H9 (cell line): ENCODE data around the gene SLC35E4. TPM values are rescaled to one million over a fixed set of nuclear protein-coding genes. Genes with fewer than 3 reads are reported as not detected.

Experiments used
- DNase-seq: peaks from one replicate; pipeline ENCODE4 v3.0.0-alpha.2; 2017
- H2AFZ ChIP-seq: one replicate; pipeline ENCODE4 v1.6.1; 2013; ENCODE audit warnings: mild to moderate bottlenecking, low read length, control low read depth, moderate library complexity
- H2AK5ac ChIP-seq: 2 replicates; pipeline ENCODE4 v1.6.1; 2013; ENCODE audit warnings: low read length, control low read depth, mixed read lengths; ENCODE audit not compliant: insufficient read length
- H2BK120ac ChIP-seq: one replicate; pipeline ENCODE4 v1.6.1; 2013; ENCODE audit warnings: low read depth, mild to moderate bottlenecking, low read length, control low read depth, inconsistent platforms; ENCODE audit not compliant: poor library complexity, severe bottlenecking
- H2BK12ac ChIP-seq: 2 replicates; pipeline ENCODE4 v1.6.1; 2013; ENCODE audit warnings: low read length, control low read depth, mixed read lengths, low read depth; ENCODE audit not compliant: insufficient read length
- H2BK15ac ChIP-seq: 2 replicates; pipeline ENCODE4 v1.6.1; 2013; ENCODE audit warnings: low read depth, low read length, control low read depth
- H2BK20ac ChIP-seq: one replicate; pipeline ENCODE4 v1.6.1; 2013; ENCODE audit warnings: low read depth, mild to moderate bottlenecking, low read length, control low read depth, inconsistent platforms; ENCODE audit not compliant: poor library complexity, severe bottlenecking
- H2BK5ac ChIP-seq: 2 replicates; pipeline ENCODE4 v1.6.1; 2013; ENCODE audit warnings: low read length, control low read depth, mixed read lengths; ENCODE audit not compliant: insufficient read length
- H3K14ac ChIP-seq: 2 replicates; pipeline ENCODE4 v1.6.1; 2013; ENCODE audit warnings: low read length, control low read depth; ENCODE audit not compliant: insufficient read depth
- H3K18ac ChIP-seq: 2 replicates; pipeline ENCODE4 v1.6.1; 2013; ENCODE audit warnings: low read depth, mild to moderate bottlenecking, mixed read lengths, low read length, control low read depth; ENCODE audit not compliant: insufficient read length
- H3K23ac ChIP-seq: 2 replicates; pipeline ENCODE4 v1.6.1; 2013; ENCODE audit warnings: low read length, control low read depth, mixed read lengths, low read depth; ENCODE audit not compliant: insufficient read length
- H3K23me2 ChIP-seq: 2 replicates; pipeline ENCODE4 v1.6.1; 2013; ENCODE audit warnings: low read depth, mild to moderate bottlenecking, mixed read lengths, low read length, control low read depth; ENCODE audit not compliant: insufficient read length, poor library complexity, severe bottlenecking
- H3K27ac ChIP-seq: 2 replicates; pipeline ENCODE4 v1.5.1; 2013; ENCODE audit warnings: low read length, control low read depth, mixed read lengths, low read depth; ENCODE audit not compliant: insufficient read length
- H3K27me3 ChIP-seq: 2 replicates; pipeline ENCODE4 v1.6.1; 2013; ENCODE audit warnings: low read length, control low read depth, inconsistent platforms; ENCODE audit not compliant: insufficient read depth
- H3K4ac ChIP-seq: 2 replicates; pipeline ENCODE4 v1.6.1; 2013; ENCODE audit warnings: low read depth, mild to moderate bottlenecking, control low read depth, inconsistent platforms, low read length, moderate library complexity
- H3K4me1 ChIP-seq: 2 replicates; pipeline ENCODE4 v1.6.1; 2013; ENCODE audit warnings: low read length, control low read depth, inconsistent platforms; ENCODE audit not compliant: insufficient read depth
- H3K4me2 ChIP-seq: 2 replicates; pipeline ENCODE4 v1.6.1; 2013; ENCODE audit warnings: low read length, control low read depth, mixed read lengths; ENCODE audit not compliant: insufficient read length, insufficient read depth
- H3K56ac ChIP-seq: 2 replicates; pipeline ENCODE4 v1.6.1; 2013; ENCODE audit warnings: low read depth, mild to moderate bottlenecking, mixed read lengths, low read length, control low read depth; ENCODE audit not compliant: insufficient read length
- H3K79me1 ChIP-seq: 2 replicates; pipeline ENCODE4 v1.6.1; 2013; ENCODE audit warnings: low read depth, mild to moderate bottlenecking, moderate library complexity, low read length, control low read depth, inconsistent platforms; ENCODE audit not compliant: insufficient read depth, poor library complexity, severe bottlenecking
- H3K79me2 ChIP-seq: 2 replicates; pipeline ENCODE4 v1.6.1; 2013; ENCODE audit warnings: low read length, control low read depth, inconsistent platforms; ENCODE audit not compliant: insufficient read depth
- H3K9ac ChIP-seq: 2 replicates; pipeline ENCODE4 v1.6.1; 2013; ENCODE audit warnings: low read length, control low read depth, mixed read lengths; ENCODE audit not compliant: insufficient read length; ENCODE audit errors: extremely low read depth
- H3K9me3 ChIP-seq: one replicate; pipeline ENCODE4 v1.6.1; 2013; ENCODE audit warnings: low read depth, low read length, inconsistent platforms; ENCODE audit not compliant: control insufficient read depth
- H3T11ph ChIP-seq: one replicate; pipeline ENCODE4 v1.6.1; 2013; ENCODE audit warnings: mild to moderate bottlenecking, low read length, control low read depth, inconsistent platforms
- H4K20me1 ChIP-seq: one replicate; pipeline ENCODE4 v1.6.1; 2013; ENCODE audit not compliant: control insufficient read depth, insufficient read length, insufficient read depth
- H4K5ac ChIP-seq: 2 replicates; pipeline ENCODE4 v1.6.1; 2013; ENCODE audit warnings: low read depth, mild to moderate bottlenecking, mixed read lengths, low read length, control low read depth; ENCODE audit not compliant: insufficient read length
- H4K8ac ChIP-seq: replicated peaks from 2 replicates; pipeline ENCODE4 v1.6.1; 2013; ENCODE audit warnings: low read length, control low read depth, mixed read lengths, low read depth; ENCODE audit not compliant: insufficient read length
- H4K91ac ChIP-seq: 2 replicates; pipeline ENCODE4 v1.6.1; 2013; ENCODE audit warnings: low read depth, mild to moderate bottlenecking, moderate library complexity, mixed read lengths, low read length, control low read depth; ENCODE audit not compliant: insufficient read length
- H3K27ac Mint-ChIP-seq, 3 experiments: 2 replicates in 2 of 3; 3 replicates in 1 of 3; pipeline ENCODE4 v1.8.0; 2020 to 2021; ENCODE audit warnings: mixed read lengths in 3 of 3, mild to moderate bottlenecking in 1 of 3, moderate library complexity in 1 of 3
- H3K27me3 Mint-ChIP-seq: 2 replicates; pipeline ENCODE4 v1.8.0; 2021; ENCODE audit warnings: low read depth, mild to moderate bottlenecking, moderate library complexity, mixed read lengths
- H3K36me3 Mint-ChIP-seq, 3 experiments: 2 replicates in 2 of 3; 3 replicates in 1 of 3; pipeline ENCODE4 v1.8.0; 2020 to 2021; ENCODE audit warnings: low read depth in 3 of 3, mixed read lengths in 3 of 3; ENCODE audit not compliant: insufficient read depth in 1 of 3
- H3K4me1 Mint-ChIP-seq, 2 experiments: 2 replicates each; pipeline ENCODE4 v1.8.0; 2020; ENCODE audit warnings: mixed read lengths in 2 of 2
- H3K4me3 Mint-ChIP-seq, 2 experiments: 2 replicates in 1 of 2; 3 replicates in 1 of 2; pipeline ENCODE4 v1.8.0; 2020 to 2021; ENCODE audit warnings: mild to moderate bottlenecking in 2 of 2, mixed read lengths in 2 of 2, moderate library complexity in 1 of 2
- H3K9me3 Mint-ChIP-seq, 2 experiments: 2 replicates in 1 of 2; 3 replicates in 1 of 2; pipeline ENCODE4 v1.8.0; 2020; ENCODE audit warnings: mild to moderate bottlenecking in 2 of 2, mixed read lengths in 2 of 2, moderate library complexity in 1 of 2
- CTCF ChIP-seq: fragments of 200-600 bp; sonication (generic); conservative IDR thresholded peaks from 3 replicates; pipeline ENCODE4 v1.8.0; 2021; ENCODE audit warnings: antibody characterized with exemption, mild to moderate bottlenecking
- WGBS: extraction: QIAGEN DNeasy Blood & Tissue Kit; methylation state at CpG from one replicate; pipeline ENCODE4 v1.1.7; 2013; ENCODE audit warnings: missing lambda C conversion rate, low lambda C conversion rate, mixed read lengths; ENCODE audit not compliant: insufficient read length; ENCODE audit errors: extremely low coverage; 5-methylcytosine and 5-hydroxymethylcytosine counted together
- total RNA-seq: library from RNA; stranded (reverse); gene quantifications from 2 replicates; pipeline ENCODE4 v1.2.1, GENCODE V29; 2021

Gene SLC35E4
- total RNA-seq, 1 experiment from 2014 or later, result 3.7 TPM

- H3K4ac ChIP-seq, result no peak overlapping the region
- no peak overlapping the region for H3K4me3 Mint-ChIP-seq
- H2BK20ac ChIP-seq, result no peak overlapping the region
- no peak overlapping the region for H3K9ac ChIP-seq
- H4K8ac ChIP-seq, result no peak overlapping the region
- no CpG with 5 or more reads among the region's 13 CpGs for WGBS
- H3K14ac ChIP-seq, result no peak overlapping the region; the same call in 1 of the 2 replicates
- H3K27ac ChIP-seq, result no peak overlapping the region
- DNase-seq, result no peak
- no peaks in the 10 kb centered on the region for H4K20me1 ChIP-seq
- peaks cover 15 to 16% of the 10 kb centered on the region in 2 experiments for H3K4me1 Mint-ChIP-seq
- H3K23ac ChIP-seq, result no peak overlapping the region
- no peak overlapping the region for H2AFZ ChIP-seq
- H3K36me3 Mint-ChIP-seq, result peaks cover 0 to 18% (median 10%) of the 10 kb centered on the region in 3 experiments; a peak in 4 of 7 replicates
- no peak overlapping the region for H3K27ac Mint-ChIP-seq
- H3K18ac ChIP-seq, result no peak overlapping the region
- no peak for TF ChIP-seq CTCF
- no peak overlapping the region for H3K56ac ChIP-seq
- peaks cover 2% of the 10 kb centered on the region; the same call in 1 of the 2 replicates for H3K4me1 ChIP-seq
- no peak overlapping the region for H3T11ph ChIP-seq
- no peak overlapping the region for H2BK120ac ChIP-seq
- H3K9me3 Mint-ChIP-seq, result no peaks in the 10 kb centered on the region; a peak in 1 of 5 replicates
- H3K23me2 ChIP-seq, result peaks cover 16% of the 10 kb centered on the region
- H3K4me2 ChIP-seq, result no peak overlapping the region
- H4K91ac ChIP-seq, result no peak overlapping the region
- no peak overlapping the region for H2BK15ac ChIP-seq
- no peak overlapping the region for H2AK5ac ChIP-seq
- no peak overlapping the region for H2BK12ac ChIP-seq
- H4K5ac ChIP-seq, result no peak overlapping the region
- peaks cover 35% of the 10 kb centered on the region for H3K27me3 Mint-ChIP-seq
- H3K79me2 ChIP-seq, result no peaks in the 10 kb centered on the region
- H3K9me3 ChIP-seq, result no peaks in the 10 kb centered on the region
- H2BK5ac ChIP-seq, result no peak overlapping the region
- H3K79me1 ChIP-seq, result no peaks in the 10 kb centered on the region
- peaks cover 6% of the 10 kb centered on the region; the same call in 1 of the 2 replicates for H3K27me3 ChIP-seq
These were observed 29.2 kb downstream of the SLC35E4 start for GRCh38 chr22:30664798-30665197.
